ENCODE data around the gene SMAD2.

DNA sequence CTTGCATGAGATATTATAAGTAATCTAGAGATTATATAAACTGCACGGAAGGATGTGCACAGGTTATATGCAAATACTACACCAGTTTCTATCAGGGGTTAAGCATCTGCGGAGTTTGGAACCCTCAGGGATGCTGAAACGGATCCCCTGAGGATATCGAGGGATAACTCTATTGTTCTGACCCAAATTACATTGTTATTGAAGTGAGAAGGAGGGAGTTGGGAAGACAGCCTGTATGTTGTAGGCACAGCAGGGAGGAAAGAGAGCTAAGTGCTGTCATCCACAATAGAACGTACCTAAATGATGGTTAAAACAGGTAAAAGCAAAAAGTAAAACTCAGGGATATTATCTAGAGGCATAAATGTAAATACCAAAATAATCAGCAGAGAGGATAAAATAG, 44.6 kb upstream of the SMAD2 start:
- TF ChIP-seq, protein P1, sequence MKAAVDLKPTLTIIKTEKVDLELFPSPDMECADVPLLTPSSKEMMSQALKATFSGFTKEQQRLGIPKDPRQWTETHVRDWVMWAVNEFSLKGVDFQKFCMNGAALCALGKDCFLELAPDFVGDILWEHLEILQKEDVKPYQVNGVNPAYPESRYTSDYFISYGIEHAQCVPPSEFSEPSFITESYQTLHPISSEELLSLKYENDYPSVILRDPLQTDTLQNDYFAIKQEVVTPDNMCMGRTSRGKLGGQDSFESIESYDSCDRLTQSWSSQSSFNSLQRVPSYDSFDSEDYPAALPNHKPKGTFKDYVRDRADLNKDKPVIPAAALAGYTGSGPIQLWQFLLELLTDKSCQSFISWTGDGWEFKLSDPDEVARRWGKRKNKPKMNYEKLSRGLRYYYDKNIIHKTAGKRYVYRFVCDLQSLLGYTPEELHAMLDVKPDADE (IDR thresholded peaks at IDR 0.05), result no peak
- TF ChIP-seq, protein P2, sequence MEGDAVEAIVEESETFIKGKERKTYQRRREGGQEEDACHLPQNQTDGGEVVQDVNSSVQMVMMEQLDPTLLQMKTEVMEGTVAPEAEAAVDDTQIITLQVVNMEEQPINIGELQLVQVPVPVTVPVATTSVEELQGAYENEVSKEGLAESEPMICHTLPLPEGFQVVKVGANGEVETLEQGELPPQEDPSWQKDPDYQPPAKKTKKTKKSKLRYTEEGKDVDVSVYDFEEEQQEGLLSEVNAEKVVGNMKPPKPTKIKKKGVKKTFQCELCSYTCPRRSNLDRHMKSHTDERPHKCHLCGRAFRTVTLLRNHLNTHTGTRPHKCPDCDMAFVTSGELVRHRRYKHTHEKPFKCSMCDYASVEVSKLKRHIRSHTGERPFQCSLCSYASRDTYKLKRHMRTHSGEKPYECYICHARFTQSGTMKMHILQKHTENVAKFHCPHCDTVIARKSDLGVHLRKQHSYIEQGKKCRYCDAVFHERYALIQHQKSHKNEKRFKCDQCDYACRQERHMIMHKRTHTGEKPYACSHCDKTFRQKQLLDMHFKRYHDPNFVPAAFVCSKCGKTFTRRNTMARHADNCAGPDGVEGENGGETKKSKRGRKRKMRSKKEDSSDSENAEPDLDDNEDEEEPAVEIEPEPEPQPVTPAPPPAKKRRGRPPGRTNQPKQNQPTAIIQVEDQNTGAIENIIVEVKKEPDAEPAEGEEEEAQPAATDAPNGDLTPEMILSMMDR (conservative IDR thresholded peaks at IDR 0.05; ENCODE audit: low read depth in 2 of 2), result no peak
- TF ChIP-seq EZH2 (IDR thresholded peaks at IDR 0.05; ENCODE audit: low read depth, unreplicated experiment) (no peak), EZH2phosphoT487 (IDR thresholded peaks at IDR 0.05; ENCODE audit: unreplicated experiment) (no peak), NANOG (IDR thresholded peaks at IDR 0.05; ENCODE audit: borderline replicate concordance) (no peak), CREB1 (CRISPR knock-in tag; IDR thresholded peaks at IDR 0.05; ENCODE audit: low read depth) (no peak), JUNB (IDR thresholded peaks at IDR 0.05; ENCODE audit: unreplicated experiment) (no peak), POLR2AphosphoS5 (IDR thresholded peaks at IDR 0.05; ENCODE audit: low read depth) (no peak), STAT1 (IDR thresholded peaks at IDR 0.05; ENCODE audit: unreplicated experiment) (no peak), ZNF114 (CRISPR knock-in tag; IDR thresholded peaks at IDR 0.05) (no peak), ZNF331 (CRISPR knock-in tag; IDR thresholded peaks at IDR 0.05; ENCODE audit: low read depth) (no peak)
- TF ChIP-seq, protein P3, sequence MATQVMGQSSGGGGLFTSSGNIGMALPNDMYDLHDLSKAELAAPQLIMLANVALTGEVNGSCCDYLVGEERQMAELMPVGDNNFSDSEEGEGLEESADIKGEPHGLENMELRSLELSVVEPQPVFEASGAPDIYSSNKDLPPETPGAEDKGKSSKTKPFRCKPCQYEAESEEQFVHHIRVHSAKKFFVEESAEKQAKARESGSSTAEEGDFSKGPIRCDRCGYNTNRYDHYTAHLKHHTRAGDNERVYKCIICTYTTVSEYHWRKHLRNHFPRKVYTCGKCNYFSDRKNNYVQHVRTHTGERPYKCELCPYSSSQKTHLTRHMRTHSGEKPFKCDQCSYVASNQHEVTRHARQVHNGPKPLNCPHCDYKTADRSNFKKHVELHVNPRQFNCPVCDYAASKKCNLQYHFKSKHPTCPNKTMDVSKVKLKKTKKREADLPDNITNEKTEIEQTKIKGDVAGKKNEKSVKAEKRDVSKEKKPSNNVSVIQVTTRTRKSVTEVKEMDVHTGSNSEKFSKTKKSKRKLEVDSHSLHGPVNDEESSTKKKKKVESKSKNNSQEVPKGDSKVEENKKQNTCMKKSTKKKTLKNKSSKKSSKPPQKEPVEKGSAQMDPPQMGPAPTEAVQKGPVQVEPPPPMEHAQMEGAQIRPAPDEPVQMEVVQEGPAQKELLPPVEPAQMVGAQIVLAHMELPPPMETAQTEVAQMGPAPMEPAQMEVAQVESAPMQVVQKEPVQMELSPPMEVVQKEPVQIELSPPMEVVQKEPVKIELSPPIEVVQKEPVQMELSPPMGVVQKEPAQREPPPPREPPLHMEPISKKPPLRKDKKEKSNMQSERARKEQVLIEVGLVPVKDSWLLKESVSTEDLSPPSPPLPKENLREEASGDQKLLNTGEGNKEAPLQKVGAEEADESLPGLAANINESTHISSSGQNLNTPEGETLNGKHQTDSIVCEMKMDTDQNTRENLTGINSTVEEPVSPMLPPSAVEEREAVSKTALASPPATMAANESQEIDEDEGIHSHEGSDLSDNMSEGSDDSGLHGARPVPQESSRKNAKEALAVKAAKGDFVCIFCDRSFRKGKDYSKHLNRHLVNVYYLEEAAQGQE (IDR thresholded peaks at IDR 0.05; ENCODE audit: unreplicated experiment), result no peak
- TF ChIP-seq, protein P4, sequence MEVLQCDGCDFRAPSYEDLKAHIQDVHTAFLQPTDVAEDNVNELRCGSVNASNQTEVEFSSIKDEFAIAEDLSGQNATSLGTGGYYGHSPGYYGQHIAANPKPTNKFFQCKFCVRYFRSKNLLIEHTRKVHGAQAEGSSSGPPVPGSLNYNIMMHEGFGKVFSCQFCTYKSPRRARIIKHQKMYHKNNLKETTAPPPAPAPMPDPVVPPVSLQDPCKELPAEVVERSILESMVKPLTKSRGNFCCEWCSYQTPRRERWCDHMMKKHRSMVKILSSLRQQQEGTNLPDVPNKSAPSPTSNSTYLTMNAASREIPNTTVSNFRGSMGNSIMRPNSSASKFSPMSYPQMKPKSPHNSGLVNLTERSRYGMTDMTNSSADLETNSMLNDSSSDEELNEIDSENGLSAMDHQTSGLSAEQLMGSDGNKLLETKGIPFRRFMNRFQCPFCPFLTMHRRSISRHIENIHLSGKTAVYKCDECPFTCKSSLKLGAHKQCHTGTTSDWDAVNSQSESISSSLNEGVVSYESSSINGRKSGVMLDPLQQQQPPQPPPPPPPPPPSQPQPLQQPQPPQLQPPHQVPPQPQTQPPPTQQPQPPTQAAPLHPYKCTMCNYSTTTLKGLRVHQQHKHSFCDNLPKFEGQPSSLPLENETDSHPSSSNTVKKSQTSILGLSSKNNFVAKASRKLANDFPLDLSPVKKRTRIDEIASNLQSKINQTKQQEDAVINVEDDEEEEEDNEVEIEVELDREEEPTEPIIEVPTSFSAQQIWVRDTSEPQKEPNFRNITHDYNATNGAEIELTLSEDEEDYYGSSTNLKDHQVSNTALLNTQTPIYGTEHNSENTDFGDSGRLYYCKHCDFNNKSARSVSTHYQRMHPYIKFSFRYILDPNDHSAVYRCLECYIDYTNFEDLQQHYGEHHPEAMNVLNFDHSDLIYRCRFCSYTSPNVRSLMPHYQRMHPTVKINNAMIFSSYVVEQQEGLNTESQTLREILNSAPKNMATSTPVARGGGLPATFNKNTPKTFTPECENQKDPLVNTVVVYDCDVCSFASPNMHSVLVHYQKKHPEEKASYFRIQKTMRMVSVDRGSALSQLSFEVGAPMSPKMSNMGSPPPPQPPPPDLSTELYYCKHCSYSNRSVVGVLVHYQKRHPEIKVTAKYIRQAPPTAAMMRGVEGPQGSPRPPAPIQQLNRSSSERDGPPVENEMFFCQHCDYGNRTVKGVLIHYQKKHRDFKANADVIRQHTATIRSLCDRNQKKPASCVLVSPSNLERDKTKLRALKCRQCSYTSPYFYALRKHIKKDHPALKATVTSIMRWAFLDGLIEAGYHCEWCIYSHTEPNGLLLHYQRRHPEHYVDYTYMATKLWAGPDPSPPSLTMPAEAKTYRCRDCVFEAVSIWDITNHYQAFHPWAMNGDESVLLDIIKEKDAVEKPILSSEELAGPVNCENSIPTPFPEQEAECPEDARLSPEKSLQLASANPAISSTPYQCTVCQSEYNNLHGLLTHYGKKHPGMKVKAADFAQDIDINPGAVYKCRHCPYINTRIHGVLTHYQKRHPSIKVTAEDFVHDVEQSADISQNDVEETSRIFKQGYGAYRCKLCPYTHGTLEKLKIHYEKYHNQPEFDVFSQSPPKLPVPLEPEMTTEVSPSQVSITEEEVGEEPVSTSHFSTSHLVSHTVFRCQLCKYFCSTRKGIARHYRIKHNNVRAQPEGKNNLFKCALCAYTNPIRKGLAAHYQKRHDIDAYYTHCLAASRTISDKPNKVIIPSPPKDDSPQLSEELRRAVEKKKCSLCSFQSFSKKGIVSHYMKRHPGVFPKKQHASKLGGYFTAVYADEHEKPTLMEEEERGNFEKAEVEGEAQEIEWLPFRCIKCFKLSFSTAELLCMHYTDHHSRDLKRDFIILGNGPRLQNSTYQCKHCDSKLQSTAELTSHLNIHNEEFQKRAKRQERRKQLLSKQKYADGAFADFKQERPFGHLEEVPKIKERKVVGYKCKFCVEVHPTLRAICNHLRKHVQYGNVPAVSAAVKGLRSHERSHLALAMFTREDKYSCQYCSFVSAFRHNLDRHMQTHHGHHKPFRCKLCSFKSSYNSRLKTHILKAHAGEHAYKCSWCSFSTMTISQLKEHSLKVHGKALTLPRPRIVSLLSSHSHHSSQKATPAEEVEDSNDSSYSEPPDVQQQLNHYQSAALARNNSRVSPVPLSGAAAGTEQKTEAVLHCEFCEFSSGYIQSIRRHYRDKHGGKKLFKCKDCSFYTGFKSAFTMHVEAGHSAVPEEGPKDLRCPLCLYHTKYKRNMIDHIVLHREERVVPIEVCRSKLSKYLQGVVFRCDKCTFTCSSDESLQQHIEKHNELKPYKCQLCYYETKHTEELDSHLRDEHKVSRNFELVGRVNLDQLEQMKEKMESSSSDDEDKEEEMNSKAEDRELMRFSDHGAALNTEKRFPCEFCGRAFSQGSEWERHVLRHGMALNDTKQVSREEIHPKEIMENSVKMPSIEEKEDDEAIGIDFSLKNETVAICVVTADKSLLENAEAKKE (CRISPR knock-in tag; IDR thresholded peaks at IDR 0.05), result no peak

Measured in GM23338 (cell line).